ENCODE results near the gene DNAJB7. TPM values are rescaled to one million over a fixed set of nuclear protein-coding genes. Genes with fewer than 3 reads are reported as not detected.

Gene DNAJB7
- total and polyA plus RNA-seq, 2 experiments from 2014 or later: 0.63 TPM; not detected in 1

DNA sequence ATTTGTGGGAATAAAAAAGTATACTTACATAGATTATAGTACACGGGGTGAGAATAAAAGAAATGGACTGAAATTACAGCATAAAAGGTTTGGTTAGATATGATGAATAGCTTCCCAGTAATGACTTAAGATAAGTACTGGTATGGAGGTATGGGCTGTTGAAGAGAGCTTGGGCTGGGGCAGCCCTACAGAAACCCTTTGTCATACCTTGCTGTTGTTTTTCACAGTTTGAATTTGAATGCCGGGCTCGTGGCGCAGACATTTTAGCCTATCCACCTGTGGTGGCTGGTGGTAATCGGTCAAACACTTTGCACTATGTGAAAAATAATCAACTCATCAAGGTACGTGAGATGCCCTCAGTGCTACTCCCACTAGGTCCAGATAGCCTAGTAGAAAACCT, 47.0 kb upstream of the DNAJB7 start:
- Mint-ChIP-seq H3K27ac (peak overlapping the region; percentile 76; the same call in 1 of the 2 replicates), H3K9me3 (no peaks in the 10 kb centered on the region), H3K4me3 (no peak overlapping the region), H3K27me3 (ENCODE audit: insufficient read depth, low read depth, poor library complexity) (no peaks in the 10 kb centered on the region), H3K36me3 (ENCODE audit: low read depth) (peaks cover 19% of the 10 kb centered on the region), H3K4me1 (peaks cover 4% of the 10 kb centered on the region; the same call in 2 of the 3 replicates)
- Histone ChIP-seq H3K4me1 (ENCODE audit: insufficient read depth) (0 out of 2 replicates have a peak, but pooled peaks cover 5% of the 10 kb centered on the region), H4K20me1 (replicated peaks; ENCODE audit: insufficient read depth) (no peaks in the 10 kb centered on the region), H3K27me3 (ENCODE audit: insufficient read depth) (no peaks in the 10 kb centered on the region), H3K4me3 (no peak overlapping the region), H2AFZ (no peak overlapping the region), H3K4me2 (no peak overlapping the region), H3K79me2 (replicated peaks; ENCODE audit: insufficient read depth) (no peaks in the 10 kb centered on the region), H3F3A (replicated peaks; ENCODE audit: low read depth) (no peaks in the 10 kb centered on the region), H3K36me3 (ENCODE audit: insufficient read depth) (peaks cover 11% of the 10 kb centered on the region; the same call in 1 of the 2 replicates), H3K9me2 (ENCODE audit: insufficient read depth) (no peaks in the 10 kb centered on the region), H3K27ac (ENCODE audit: low read depth) (peak overlapping the region; percentile 46; the same call in 1 of the 2 replicates)
- DNase-seq (ENCODE audit: low spot score): peak; percentile 52
- no peak for TF ChIP-seq EZH2 (IDR thresholded peaks at IDR 0.05; ENCODE audit: low read depth, unreplicated experiment)
- TF ChIP-seq NANOG (IDR thresholded peaks at IDR 0.05; ENCODE audit: borderline replicate concordance): no peak
- TF ChIP-seq ZNF114 (CRISPR knock-in tag; IDR thresholded peaks at IDR 0.05): no peak
- TF ChIP-seq, protein P1, sequence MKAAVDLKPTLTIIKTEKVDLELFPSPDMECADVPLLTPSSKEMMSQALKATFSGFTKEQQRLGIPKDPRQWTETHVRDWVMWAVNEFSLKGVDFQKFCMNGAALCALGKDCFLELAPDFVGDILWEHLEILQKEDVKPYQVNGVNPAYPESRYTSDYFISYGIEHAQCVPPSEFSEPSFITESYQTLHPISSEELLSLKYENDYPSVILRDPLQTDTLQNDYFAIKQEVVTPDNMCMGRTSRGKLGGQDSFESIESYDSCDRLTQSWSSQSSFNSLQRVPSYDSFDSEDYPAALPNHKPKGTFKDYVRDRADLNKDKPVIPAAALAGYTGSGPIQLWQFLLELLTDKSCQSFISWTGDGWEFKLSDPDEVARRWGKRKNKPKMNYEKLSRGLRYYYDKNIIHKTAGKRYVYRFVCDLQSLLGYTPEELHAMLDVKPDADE (IDR thresholded peaks at IDR 0.05): no peak
- TF ChIP-seq, protein P2, sequence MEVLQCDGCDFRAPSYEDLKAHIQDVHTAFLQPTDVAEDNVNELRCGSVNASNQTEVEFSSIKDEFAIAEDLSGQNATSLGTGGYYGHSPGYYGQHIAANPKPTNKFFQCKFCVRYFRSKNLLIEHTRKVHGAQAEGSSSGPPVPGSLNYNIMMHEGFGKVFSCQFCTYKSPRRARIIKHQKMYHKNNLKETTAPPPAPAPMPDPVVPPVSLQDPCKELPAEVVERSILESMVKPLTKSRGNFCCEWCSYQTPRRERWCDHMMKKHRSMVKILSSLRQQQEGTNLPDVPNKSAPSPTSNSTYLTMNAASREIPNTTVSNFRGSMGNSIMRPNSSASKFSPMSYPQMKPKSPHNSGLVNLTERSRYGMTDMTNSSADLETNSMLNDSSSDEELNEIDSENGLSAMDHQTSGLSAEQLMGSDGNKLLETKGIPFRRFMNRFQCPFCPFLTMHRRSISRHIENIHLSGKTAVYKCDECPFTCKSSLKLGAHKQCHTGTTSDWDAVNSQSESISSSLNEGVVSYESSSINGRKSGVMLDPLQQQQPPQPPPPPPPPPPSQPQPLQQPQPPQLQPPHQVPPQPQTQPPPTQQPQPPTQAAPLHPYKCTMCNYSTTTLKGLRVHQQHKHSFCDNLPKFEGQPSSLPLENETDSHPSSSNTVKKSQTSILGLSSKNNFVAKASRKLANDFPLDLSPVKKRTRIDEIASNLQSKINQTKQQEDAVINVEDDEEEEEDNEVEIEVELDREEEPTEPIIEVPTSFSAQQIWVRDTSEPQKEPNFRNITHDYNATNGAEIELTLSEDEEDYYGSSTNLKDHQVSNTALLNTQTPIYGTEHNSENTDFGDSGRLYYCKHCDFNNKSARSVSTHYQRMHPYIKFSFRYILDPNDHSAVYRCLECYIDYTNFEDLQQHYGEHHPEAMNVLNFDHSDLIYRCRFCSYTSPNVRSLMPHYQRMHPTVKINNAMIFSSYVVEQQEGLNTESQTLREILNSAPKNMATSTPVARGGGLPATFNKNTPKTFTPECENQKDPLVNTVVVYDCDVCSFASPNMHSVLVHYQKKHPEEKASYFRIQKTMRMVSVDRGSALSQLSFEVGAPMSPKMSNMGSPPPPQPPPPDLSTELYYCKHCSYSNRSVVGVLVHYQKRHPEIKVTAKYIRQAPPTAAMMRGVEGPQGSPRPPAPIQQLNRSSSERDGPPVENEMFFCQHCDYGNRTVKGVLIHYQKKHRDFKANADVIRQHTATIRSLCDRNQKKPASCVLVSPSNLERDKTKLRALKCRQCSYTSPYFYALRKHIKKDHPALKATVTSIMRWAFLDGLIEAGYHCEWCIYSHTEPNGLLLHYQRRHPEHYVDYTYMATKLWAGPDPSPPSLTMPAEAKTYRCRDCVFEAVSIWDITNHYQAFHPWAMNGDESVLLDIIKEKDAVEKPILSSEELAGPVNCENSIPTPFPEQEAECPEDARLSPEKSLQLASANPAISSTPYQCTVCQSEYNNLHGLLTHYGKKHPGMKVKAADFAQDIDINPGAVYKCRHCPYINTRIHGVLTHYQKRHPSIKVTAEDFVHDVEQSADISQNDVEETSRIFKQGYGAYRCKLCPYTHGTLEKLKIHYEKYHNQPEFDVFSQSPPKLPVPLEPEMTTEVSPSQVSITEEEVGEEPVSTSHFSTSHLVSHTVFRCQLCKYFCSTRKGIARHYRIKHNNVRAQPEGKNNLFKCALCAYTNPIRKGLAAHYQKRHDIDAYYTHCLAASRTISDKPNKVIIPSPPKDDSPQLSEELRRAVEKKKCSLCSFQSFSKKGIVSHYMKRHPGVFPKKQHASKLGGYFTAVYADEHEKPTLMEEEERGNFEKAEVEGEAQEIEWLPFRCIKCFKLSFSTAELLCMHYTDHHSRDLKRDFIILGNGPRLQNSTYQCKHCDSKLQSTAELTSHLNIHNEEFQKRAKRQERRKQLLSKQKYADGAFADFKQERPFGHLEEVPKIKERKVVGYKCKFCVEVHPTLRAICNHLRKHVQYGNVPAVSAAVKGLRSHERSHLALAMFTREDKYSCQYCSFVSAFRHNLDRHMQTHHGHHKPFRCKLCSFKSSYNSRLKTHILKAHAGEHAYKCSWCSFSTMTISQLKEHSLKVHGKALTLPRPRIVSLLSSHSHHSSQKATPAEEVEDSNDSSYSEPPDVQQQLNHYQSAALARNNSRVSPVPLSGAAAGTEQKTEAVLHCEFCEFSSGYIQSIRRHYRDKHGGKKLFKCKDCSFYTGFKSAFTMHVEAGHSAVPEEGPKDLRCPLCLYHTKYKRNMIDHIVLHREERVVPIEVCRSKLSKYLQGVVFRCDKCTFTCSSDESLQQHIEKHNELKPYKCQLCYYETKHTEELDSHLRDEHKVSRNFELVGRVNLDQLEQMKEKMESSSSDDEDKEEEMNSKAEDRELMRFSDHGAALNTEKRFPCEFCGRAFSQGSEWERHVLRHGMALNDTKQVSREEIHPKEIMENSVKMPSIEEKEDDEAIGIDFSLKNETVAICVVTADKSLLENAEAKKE (CRISPR knock-in tag; IDR thresholded peaks at IDR 0.05): no peak
- TF ChIP-seq JUNB (IDR thresholded peaks at IDR 0.05; ENCODE audit: unreplicated experiment): no peak
- no peak for TF ChIP-seq EZH2phosphoT487 (IDR thresholded peaks at IDR 0.05; ENCODE audit: unreplicated experiment)
- no peak for TF ChIP-seq ZNF331 (CRISPR knock-in tag; IDR thresholded peaks at IDR 0.05; ENCODE audit: low read depth)
- TF ChIP-seq, protein P3, sequence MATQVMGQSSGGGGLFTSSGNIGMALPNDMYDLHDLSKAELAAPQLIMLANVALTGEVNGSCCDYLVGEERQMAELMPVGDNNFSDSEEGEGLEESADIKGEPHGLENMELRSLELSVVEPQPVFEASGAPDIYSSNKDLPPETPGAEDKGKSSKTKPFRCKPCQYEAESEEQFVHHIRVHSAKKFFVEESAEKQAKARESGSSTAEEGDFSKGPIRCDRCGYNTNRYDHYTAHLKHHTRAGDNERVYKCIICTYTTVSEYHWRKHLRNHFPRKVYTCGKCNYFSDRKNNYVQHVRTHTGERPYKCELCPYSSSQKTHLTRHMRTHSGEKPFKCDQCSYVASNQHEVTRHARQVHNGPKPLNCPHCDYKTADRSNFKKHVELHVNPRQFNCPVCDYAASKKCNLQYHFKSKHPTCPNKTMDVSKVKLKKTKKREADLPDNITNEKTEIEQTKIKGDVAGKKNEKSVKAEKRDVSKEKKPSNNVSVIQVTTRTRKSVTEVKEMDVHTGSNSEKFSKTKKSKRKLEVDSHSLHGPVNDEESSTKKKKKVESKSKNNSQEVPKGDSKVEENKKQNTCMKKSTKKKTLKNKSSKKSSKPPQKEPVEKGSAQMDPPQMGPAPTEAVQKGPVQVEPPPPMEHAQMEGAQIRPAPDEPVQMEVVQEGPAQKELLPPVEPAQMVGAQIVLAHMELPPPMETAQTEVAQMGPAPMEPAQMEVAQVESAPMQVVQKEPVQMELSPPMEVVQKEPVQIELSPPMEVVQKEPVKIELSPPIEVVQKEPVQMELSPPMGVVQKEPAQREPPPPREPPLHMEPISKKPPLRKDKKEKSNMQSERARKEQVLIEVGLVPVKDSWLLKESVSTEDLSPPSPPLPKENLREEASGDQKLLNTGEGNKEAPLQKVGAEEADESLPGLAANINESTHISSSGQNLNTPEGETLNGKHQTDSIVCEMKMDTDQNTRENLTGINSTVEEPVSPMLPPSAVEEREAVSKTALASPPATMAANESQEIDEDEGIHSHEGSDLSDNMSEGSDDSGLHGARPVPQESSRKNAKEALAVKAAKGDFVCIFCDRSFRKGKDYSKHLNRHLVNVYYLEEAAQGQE (IDR thresholded peaks at IDR 0.05; ENCODE audit: unreplicated experiment): no peak
- TF ChIP-seq, protein P4, sequence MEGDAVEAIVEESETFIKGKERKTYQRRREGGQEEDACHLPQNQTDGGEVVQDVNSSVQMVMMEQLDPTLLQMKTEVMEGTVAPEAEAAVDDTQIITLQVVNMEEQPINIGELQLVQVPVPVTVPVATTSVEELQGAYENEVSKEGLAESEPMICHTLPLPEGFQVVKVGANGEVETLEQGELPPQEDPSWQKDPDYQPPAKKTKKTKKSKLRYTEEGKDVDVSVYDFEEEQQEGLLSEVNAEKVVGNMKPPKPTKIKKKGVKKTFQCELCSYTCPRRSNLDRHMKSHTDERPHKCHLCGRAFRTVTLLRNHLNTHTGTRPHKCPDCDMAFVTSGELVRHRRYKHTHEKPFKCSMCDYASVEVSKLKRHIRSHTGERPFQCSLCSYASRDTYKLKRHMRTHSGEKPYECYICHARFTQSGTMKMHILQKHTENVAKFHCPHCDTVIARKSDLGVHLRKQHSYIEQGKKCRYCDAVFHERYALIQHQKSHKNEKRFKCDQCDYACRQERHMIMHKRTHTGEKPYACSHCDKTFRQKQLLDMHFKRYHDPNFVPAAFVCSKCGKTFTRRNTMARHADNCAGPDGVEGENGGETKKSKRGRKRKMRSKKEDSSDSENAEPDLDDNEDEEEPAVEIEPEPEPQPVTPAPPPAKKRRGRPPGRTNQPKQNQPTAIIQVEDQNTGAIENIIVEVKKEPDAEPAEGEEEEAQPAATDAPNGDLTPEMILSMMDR (conservative IDR thresholded peaks at IDR 0.05; ENCODE audit: low read depth in 2 of 2): no peak
- TF ChIP-seq STAT1 (IDR thresholded peaks at IDR 0.05; ENCODE audit: unreplicated experiment): no peak
- no peak for TF ChIP-seq CREB1 (CRISPR knock-in tag; IDR thresholded peaks at IDR 0.05; ENCODE audit: low read depth)
- no peak for TF ChIP-seq POLR2AphosphoS5 (IDR thresholded peaks at IDR 0.05; ENCODE audit: low read depth)
- ATAC-seq: peak; percentile 87
